ENCODE results near the gene NLRP9.

Gene NLRP9

DNA sequence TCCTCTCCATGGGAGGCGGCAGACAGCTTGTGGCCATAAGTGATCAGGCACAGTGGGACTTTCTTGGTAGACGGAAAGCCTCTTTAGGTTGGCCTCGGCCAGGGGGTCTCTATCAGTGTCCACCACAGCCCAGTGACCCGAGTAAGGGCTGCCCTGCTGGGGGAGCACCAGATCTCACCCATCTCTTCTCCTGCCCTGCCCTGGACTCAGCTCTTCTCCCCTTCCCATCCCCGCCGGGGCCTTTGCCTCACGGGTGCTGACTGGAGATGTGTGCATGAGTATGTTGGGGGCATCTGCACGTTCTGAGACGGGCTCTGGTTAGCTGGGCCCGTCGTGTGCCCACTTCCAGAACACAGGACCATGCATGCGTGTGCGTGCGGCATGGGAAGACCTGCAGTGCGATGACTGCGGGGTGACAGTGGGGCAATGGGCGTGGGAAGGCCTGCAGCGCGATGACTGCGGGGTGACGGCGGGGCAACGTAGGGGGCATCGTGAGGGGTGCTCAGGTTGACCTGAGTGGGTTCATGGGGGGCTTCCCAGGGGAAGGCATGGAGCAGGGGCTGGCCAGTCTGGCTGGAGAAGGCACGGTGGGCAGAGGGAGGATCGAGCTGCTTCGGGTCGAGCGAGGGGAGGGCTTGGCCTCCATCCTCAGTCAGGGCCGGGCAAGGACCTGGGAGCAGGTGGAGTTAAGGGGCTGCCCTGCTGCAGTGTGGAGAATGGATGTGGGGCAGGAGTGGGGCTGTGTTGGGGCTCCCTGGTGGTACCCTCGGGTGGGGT lies 47.2 kb downstream of the NLRP9 start:
- TF ChIP-seq CTCF (IDR thresholded peaks at IDR 0.05; ENCODE audit: insufficient read depth, missing control alignments) = no peak
- no peak for DNase-seq (ENCODE audit: insufficient read length, low spot score)
- no peak for FAIRE-seq

- no peak for TF ChIP-seq CTCF (IDR thresholded peaks at IDR 0.05; ENCODE audit: insufficient read depth, missing control alignments)
- no peak for FAIRE-seq
- DNase-seq (ENCODE audit: insufficient read length, low spot score) = no peak
Observed at GRCh38 chr19:55690109-55690768, 48.0 kb downstream of the NLRP9 start.

DNA sequence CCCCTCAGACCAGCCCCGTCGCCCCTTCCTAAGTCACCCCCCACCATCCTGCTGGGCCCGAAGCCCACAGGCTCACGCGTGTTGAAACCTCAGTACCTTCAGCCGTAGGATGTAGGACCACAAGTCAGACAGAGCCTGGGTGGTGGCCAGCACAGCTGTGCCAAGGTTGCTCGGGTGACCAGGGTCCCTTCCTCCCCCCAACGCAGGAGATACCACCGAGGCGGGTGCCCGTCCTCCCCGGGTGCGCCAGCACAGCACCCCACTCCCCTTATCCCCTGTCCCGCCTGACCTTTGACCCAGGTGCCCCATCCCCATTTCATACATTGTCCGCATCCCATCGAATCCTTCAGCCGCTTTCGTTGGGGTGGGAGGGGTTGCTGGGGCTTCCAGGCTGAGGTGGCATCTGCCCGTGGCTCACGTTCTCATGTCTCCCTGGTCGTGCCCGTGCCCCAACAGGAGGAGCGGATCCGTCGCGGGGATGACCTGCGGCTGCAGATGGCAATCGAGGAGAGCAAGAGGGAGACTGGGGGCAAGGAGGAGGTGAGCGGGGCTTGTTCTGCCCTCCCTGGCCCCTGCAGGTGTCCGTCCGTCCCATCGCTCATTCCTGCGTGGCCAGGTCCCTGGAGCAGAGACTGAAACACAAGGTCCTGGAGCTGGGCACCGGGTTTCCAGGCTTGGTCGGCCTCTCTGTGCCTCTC lies 48.6 kb downstream of the NLRP9 start:
- no peak for TF ChIP-seq CTCF (IDR thresholded peaks at IDR 0.05; ENCODE audit: insufficient read depth, missing control alignments)
- DNase-seq (ENCODE audit: insufficient read length, low spot score) (no peak), FAIRE-seq (no peak)

- no peak for TF ChIP-seq CTCF (IDR thresholded peaks at IDR 0.05; ENCODE audit: insufficient read depth, missing control alignments)
- FAIRE-seq (no peak), DNase-seq (ENCODE audit: insufficient read length, low spot score) (no peak)
Observed at GRCh38 chr19:55688422-55689218, 49.6 kb downstream of the NLRP9 start.

GRCh38 chr19:55687281-55688201 lies 50.7 kb downstream of the NLRP9 start:
- DNase-seq (ENCODE audit: insufficient read length, low spot score) (no peak), FAIRE-seq (no peak)
- no peak for TF ChIP-seq CTCF (IDR thresholded peaks at IDR 0.05; ENCODE audit: insufficient read depth, missing control alignments)
